ENCODE results near the gene PLXNA4.

DNA sequence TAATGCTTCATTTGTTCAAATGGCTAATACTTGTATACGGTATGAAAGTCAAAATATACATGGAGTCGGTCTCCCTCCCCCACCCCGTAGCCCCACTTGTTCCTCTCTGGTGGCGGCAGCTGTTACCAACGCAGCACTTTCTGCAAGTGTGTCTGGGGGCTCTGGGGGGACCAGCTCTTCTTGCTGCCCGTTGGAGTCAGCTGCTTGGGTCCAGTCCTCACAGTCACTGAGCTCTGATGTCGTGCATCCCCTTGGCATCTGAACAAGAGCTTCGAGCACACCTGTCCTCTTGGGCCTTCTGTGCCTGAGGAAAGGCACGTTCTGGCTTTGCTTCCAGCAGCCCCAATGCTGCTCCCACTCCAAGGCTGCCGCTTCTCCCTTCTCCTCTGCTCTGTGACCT lies 493.1 kb downstream of the PLXNA4 start:
- TF ChIP-seq, protein P1, sequence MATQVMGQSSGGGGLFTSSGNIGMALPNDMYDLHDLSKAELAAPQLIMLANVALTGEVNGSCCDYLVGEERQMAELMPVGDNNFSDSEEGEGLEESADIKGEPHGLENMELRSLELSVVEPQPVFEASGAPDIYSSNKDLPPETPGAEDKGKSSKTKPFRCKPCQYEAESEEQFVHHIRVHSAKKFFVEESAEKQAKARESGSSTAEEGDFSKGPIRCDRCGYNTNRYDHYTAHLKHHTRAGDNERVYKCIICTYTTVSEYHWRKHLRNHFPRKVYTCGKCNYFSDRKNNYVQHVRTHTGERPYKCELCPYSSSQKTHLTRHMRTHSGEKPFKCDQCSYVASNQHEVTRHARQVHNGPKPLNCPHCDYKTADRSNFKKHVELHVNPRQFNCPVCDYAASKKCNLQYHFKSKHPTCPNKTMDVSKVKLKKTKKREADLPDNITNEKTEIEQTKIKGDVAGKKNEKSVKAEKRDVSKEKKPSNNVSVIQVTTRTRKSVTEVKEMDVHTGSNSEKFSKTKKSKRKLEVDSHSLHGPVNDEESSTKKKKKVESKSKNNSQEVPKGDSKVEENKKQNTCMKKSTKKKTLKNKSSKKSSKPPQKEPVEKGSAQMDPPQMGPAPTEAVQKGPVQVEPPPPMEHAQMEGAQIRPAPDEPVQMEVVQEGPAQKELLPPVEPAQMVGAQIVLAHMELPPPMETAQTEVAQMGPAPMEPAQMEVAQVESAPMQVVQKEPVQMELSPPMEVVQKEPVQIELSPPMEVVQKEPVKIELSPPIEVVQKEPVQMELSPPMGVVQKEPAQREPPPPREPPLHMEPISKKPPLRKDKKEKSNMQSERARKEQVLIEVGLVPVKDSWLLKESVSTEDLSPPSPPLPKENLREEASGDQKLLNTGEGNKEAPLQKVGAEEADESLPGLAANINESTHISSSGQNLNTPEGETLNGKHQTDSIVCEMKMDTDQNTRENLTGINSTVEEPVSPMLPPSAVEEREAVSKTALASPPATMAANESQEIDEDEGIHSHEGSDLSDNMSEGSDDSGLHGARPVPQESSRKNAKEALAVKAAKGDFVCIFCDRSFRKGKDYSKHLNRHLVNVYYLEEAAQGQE (IDR thresholded peaks at IDR 0.05; ENCODE audit: unreplicated experiment), result no peak
- TF ChIP-seq POLR2AphosphoS5 (IDR thresholded peaks at IDR 0.05; ENCODE audit: low read depth) (no peak), CREB1 (CRISPR knock-in tag; IDR thresholded peaks at IDR 0.05; ENCODE audit: low read depth) (no peak), NANOG (IDR thresholded peaks at IDR 0.05; ENCODE audit: borderline replicate concordance) (no peak), EZH2 (IDR thresholded peaks at IDR 0.05; ENCODE audit: low read depth, unreplicated experiment) (no peak), EZH2phosphoT487 (IDR thresholded peaks at IDR 0.05; ENCODE audit: unreplicated experiment) (no peak)
- TF ChIP-seq, protein P2, sequence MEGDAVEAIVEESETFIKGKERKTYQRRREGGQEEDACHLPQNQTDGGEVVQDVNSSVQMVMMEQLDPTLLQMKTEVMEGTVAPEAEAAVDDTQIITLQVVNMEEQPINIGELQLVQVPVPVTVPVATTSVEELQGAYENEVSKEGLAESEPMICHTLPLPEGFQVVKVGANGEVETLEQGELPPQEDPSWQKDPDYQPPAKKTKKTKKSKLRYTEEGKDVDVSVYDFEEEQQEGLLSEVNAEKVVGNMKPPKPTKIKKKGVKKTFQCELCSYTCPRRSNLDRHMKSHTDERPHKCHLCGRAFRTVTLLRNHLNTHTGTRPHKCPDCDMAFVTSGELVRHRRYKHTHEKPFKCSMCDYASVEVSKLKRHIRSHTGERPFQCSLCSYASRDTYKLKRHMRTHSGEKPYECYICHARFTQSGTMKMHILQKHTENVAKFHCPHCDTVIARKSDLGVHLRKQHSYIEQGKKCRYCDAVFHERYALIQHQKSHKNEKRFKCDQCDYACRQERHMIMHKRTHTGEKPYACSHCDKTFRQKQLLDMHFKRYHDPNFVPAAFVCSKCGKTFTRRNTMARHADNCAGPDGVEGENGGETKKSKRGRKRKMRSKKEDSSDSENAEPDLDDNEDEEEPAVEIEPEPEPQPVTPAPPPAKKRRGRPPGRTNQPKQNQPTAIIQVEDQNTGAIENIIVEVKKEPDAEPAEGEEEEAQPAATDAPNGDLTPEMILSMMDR (conservative IDR thresholded peaks at IDR 0.05; ENCODE audit: low read depth in 2 of 2), result no peak

Data from GM23338 (cell line).